LNCaP clone FGC (cell line): ENCODE measurements around the gene OR2B3.
"Not testable (repeated sequence)": the region's sequence is repeated elsewhere in the genome, so short reads cannot be mapped to it uniquely, and the experiment has no call there.

ENCODE experiments used
- DNase-seq: peaks from one replicate; pipeline ENCODE4 v3.0.0-alpha.2; 2011; ENCODE audit warnings: low read depth
- H3K4me3 ChIP-seq: 2 replicates; pipeline ENCODE4 v1.5.1; 2011; ENCODE audit warnings: mild to moderate bottlenecking, low read depth, low read length, control low read depth
- CTCF ChIP-seq: IDR thresholded peaks from 2 replicates; pipeline ENCODE4 v1.5.1; 2012; ENCODE audit warnings: mild to moderate bottlenecking; ENCODE audit not compliant: control insufficient read depth, insufficient read depth; ENCODE audit errors: extremely low read depth

The OR2B3 gene, protein sequence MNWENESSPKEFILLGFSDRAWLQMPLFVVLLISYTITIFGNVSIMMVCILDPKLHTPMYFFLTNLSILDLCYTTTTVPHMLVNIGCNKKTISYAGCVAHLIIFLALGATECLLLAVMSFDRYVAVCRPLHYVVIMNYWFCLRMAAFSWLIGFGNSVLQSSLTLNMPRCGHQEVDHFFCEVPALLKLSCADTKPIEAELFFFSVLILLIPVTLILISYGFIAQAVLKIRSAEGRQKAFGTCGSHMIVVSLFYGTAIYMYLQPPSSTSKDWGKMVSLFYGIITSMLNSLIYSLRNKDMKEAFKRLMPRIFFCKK

DNA sequence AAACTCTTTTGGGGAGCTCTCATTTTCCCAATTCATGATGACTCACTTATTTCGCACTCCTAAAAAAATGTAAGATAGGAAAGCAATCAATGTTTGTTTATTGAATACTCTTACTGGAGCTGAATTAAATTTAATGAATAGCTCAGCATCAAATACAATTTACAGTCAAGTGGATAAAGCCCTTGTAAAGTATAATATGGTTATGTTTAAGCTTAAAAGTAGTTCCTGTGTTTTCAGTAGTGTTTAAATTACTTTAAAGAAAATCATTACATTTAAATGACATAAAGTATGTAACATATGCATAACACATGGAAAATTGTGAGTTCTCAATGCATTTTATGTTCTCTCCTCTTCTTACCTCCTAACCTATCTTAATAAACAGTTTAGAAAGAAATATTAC lies at the start of gene OR2B3:
TSS of gene OR2B3 (minus strand) at position 101 of the 400 bp plus-strand sequence. CDS start at position 36, 65 bp downstream.
- no peak for TF ChIP-seq CTCF
- no peak for DNase-seq
- H3K4me3 ChIP-seq = no peak within 1 kb of the TSS

DNA sequence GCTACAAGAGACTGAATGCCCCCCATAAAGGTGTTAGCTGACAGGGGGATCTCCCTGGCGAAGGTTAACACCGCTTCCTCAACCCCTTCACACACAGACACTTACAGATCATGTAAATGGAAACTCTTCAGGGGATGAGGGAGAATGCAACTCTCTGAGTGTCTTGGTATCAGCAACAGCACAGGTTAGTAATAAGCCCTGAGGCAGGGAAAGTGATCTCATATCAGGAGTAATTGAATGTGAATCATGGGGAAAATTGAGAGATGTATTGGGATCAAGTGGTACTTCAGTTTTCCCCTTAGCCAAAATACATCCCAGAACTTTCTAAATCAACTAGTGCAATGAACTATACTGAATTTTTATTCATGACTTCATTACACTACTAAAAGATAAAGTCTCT lies 44.6 kb upstream of the OR2B3 start:
- no peak for TF ChIP-seq CTCF
- H3K4me3 ChIP-seq = no peak overlapping the region
- no peak for DNase-seq

- no peak for TF ChIP-seq CTCF
- DNase-seq = no peak
- no peak overlapping the region for H3K4me3 ChIP-seq
Observed at GRCh38 chr6:29130644-29131043, 43.5 kb upstream of the OR2B3 start.

DNA sequence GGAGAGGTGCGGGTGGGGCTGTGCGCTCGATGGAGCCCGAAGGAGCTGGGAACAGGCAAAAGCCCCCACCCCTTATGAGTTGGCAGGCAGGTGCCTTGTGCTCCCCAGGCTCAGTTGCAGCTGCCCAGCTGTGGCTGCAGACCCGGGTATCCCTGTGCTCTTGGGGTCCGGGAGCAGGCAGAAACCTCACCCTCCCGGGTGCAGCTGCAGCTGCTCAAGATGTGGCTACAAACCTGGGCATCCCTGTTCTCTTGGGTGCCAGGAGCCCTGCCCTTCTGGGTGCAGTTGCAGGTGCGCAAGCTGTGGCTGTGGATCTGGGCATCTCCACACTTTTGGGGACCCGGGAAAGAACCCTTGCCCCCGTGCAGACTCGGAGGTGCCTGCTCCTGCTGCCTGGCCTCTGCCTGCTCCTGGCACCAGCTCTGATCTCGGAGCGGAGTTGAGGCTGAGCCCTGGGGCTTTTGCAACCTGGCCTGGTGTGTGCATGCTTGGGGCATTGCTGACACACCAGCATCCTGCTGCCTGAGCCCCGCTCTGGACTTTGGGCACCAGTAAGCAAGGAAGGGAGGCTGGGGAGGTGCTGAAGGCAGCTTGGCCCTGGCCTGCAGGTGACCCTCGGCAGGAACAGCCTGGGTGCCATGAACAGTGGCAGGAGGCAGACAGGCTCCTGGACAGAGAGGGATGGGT lies 42.4 kb upstream of the OR2B3 start:
- H3K4me3 ChIP-seq = no peak overlapping the region
- no peak for TF ChIP-seq CTCF
- no peak for DNase-seq

DNA sequence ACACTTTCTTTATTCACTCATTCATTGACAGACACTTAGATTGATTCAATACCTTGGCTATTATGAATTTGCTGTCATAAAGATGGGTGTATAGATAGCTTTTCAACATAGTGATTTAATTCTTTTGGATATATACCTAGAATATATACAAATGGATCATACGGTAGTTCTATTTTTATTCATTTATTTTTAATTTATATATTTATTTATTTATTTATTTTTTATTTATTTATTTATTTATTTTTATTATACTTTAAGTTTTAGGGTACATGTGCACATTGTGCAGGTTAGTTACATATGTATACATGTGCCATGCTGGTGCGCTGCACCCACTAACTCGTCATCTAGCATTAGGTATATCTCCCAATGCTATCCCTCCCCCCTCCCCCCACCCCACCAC lies 27.9 kb upstream of the OR2B3 start:
- not testable (repeated sequence) for H3K4me3 ChIP-seq, DNase-seq

DNA sequence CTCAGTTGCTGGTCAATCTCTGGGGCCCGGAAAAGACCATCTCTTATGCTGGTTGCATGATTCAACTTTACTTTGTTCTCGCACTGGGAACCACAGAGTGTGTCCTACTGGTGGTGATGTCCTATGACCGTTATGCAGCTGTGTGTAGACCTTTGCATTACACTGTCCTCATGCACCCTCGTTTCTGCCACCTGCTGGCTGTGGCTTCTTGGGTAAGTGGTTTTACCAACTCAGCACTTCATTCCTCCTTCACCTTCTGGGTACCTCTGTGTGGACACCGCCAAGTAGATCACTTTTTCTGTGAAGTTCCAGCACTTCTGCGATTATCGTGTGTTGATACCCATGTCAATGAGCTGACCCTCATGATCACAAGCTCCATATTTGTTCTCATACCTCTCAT lies 25.0 kb upstream of the OR2B3 start:
- no peak overlapping the region for H3K4me3 ChIP-seq
- no peak for DNase-seq
- TF ChIP-seq CTCF = 0 out of 2 replicates have a peak, but pooled peaks have one; percentile 7

- no peak for DNase-seq
- H3K4me3 ChIP-seq = no peak within 1 kb of the TSS
- TF ChIP-seq CTCF = no peak
Observed at GRCh38 chr6:29107758-29108157, 20.6 kb upstream of the OR2B3 start, which contains the start of gene OR2J3. Gene OR2J3, plus strand, starts transcription at chr6:29108058. Its CDS starts 3,833 bp downstream, at chr6:29111891.
